H9 (cell line): Measurements from ENCODE around the gene TBC1D22A. TPM values are rescaled to one million over a fixed set of nuclear protein-coding genes. Genes with fewer than 3 reads are reported as not detected.

Experiments used
- DNase-seq: peaks from one replicate; pipeline ENCODE4 v3.0.0-alpha.2; 2017
- H2AFZ ChIP-seq: one replicate; pipeline ENCODE4 v1.6.1; 2013; ENCODE audit warnings: mild to moderate bottlenecking, low read length, control low read depth, moderate library complexity
- H2AK5ac ChIP-seq: 2 replicates; pipeline ENCODE4 v1.6.1; 2013; ENCODE audit warnings: low read length, control low read depth, mixed read lengths; ENCODE audit not compliant: insufficient read length
- H2BK120ac ChIP-seq: one replicate; pipeline ENCODE4 v1.6.1; 2013; ENCODE audit warnings: low read depth, mild to moderate bottlenecking, low read length, control low read depth, inconsistent platforms; ENCODE audit not compliant: poor library complexity, severe bottlenecking
- H2BK12ac ChIP-seq: 2 replicates; pipeline ENCODE4 v1.6.1; 2013; ENCODE audit warnings: low read length, control low read depth, mixed read lengths, low read depth; ENCODE audit not compliant: insufficient read length
- H2BK15ac ChIP-seq: 2 replicates; pipeline ENCODE4 v1.6.1; 2013; ENCODE audit warnings: low read depth, low read length, control low read depth
- H2BK20ac ChIP-seq: one replicate; pipeline ENCODE4 v1.6.1; 2013; ENCODE audit warnings: low read depth, mild to moderate bottlenecking, low read length, control low read depth, inconsistent platforms; ENCODE audit not compliant: poor library complexity, severe bottlenecking
- H2BK5ac ChIP-seq: 2 replicates; pipeline ENCODE4 v1.6.1; 2013; ENCODE audit warnings: low read length, control low read depth, mixed read lengths; ENCODE audit not compliant: insufficient read length
- H3K14ac ChIP-seq: 2 replicates; pipeline ENCODE4 v1.6.1; 2013; ENCODE audit warnings: low read length, control low read depth; ENCODE audit not compliant: insufficient read depth
- H3K18ac ChIP-seq: 2 replicates; pipeline ENCODE4 v1.6.1; 2013; ENCODE audit warnings: low read depth, mild to moderate bottlenecking, mixed read lengths, low read length, control low read depth; ENCODE audit not compliant: insufficient read length
- H3K23ac ChIP-seq: 2 replicates; pipeline ENCODE4 v1.6.1; 2013; ENCODE audit warnings: low read length, control low read depth, mixed read lengths, low read depth; ENCODE audit not compliant: insufficient read length
- H3K23me2 ChIP-seq: 2 replicates; pipeline ENCODE4 v1.6.1; 2013; ENCODE audit warnings: low read depth, mild to moderate bottlenecking, mixed read lengths, low read length, control low read depth; ENCODE audit not compliant: insufficient read length, poor library complexity, severe bottlenecking
- H3K27ac ChIP-seq: 2 replicates; pipeline ENCODE4 v1.5.1; 2013; ENCODE audit warnings: low read length, control low read depth, mixed read lengths, low read depth; ENCODE audit not compliant: insufficient read length
- H3K27me3 ChIP-seq: 2 replicates; pipeline ENCODE4 v1.6.1; 2013; ENCODE audit warnings: low read length, control low read depth, inconsistent platforms; ENCODE audit not compliant: insufficient read depth
- H3K4ac ChIP-seq: 2 replicates; pipeline ENCODE4 v1.6.1; 2013; ENCODE audit warnings: low read depth, mild to moderate bottlenecking, control low read depth, inconsistent platforms, low read length, moderate library complexity
- H3K4me1 ChIP-seq: 2 replicates; pipeline ENCODE4 v1.6.1; 2013; ENCODE audit warnings: low read length, control low read depth, inconsistent platforms; ENCODE audit not compliant: insufficient read depth
- H3K4me2 ChIP-seq: 2 replicates; pipeline ENCODE4 v1.6.1; 2013; ENCODE audit warnings: low read length, control low read depth, mixed read lengths; ENCODE audit not compliant: insufficient read length, insufficient read depth
- H3K56ac ChIP-seq: 2 replicates; pipeline ENCODE4 v1.6.1; 2013; ENCODE audit warnings: low read depth, mild to moderate bottlenecking, mixed read lengths, low read length, control low read depth; ENCODE audit not compliant: insufficient read length
- H3K79me1 ChIP-seq: 2 replicates; pipeline ENCODE4 v1.6.1; 2013; ENCODE audit warnings: low read depth, mild to moderate bottlenecking, moderate library complexity, low read length, control low read depth, inconsistent platforms; ENCODE audit not compliant: insufficient read depth, poor library complexity, severe bottlenecking
- H3K79me2 ChIP-seq: 2 replicates; pipeline ENCODE4 v1.6.1; 2013; ENCODE audit warnings: low read length, control low read depth, inconsistent platforms; ENCODE audit not compliant: insufficient read depth
- H3K9ac ChIP-seq: 2 replicates; pipeline ENCODE4 v1.6.1; 2013; ENCODE audit warnings: low read length, control low read depth, mixed read lengths; ENCODE audit not compliant: insufficient read length; ENCODE audit errors: extremely low read depth
- H3K9me3 ChIP-seq: one replicate; pipeline ENCODE4 v1.6.1; 2013; ENCODE audit warnings: low read depth, low read length, inconsistent platforms; ENCODE audit not compliant: control insufficient read depth
- H3T11ph ChIP-seq: one replicate; pipeline ENCODE4 v1.6.1; 2013; ENCODE audit warnings: mild to moderate bottlenecking, low read length, control low read depth, inconsistent platforms
- H4K20me1 ChIP-seq: one replicate; pipeline ENCODE4 v1.6.1; 2013; ENCODE audit not compliant: control insufficient read depth, insufficient read length, insufficient read depth
- H4K5ac ChIP-seq: 2 replicates; pipeline ENCODE4 v1.6.1; 2013; ENCODE audit warnings: low read depth, mild to moderate bottlenecking, mixed read lengths, low read length, control low read depth; ENCODE audit not compliant: insufficient read length
- H4K8ac ChIP-seq: replicated peaks from 2 replicates; pipeline ENCODE4 v1.6.1; 2013; ENCODE audit warnings: low read length, control low read depth, mixed read lengths, low read depth; ENCODE audit not compliant: insufficient read length
- H4K91ac ChIP-seq: 2 replicates; pipeline ENCODE4 v1.6.1; 2013; ENCODE audit warnings: low read depth, mild to moderate bottlenecking, moderate library complexity, mixed read lengths, low read length, control low read depth; ENCODE audit not compliant: insufficient read length
- H3K27ac Mint-ChIP-seq, 3 experiments: 2 replicates in 2 of 3; 3 replicates in 1 of 3; pipeline ENCODE4 v1.8.0; 2020 to 2021; ENCODE audit warnings: mixed read lengths in 3 of 3, mild to moderate bottlenecking in 1 of 3, moderate library complexity in 1 of 3
- H3K27me3 Mint-ChIP-seq: 2 replicates; pipeline ENCODE4 v1.8.0; 2021; ENCODE audit warnings: low read depth, mild to moderate bottlenecking, moderate library complexity, mixed read lengths
- H3K36me3 Mint-ChIP-seq, 3 experiments: 2 replicates in 2 of 3; 3 replicates in 1 of 3; pipeline ENCODE4 v1.8.0; 2020 to 2021; ENCODE audit warnings: low read depth in 3 of 3, mixed read lengths in 3 of 3; ENCODE audit not compliant: insufficient read depth in 1 of 3
- H3K4me1 Mint-ChIP-seq, 2 experiments: 2 replicates each; pipeline ENCODE4 v1.8.0; 2020; ENCODE audit warnings: mixed read lengths in 2 of 2
- H3K4me3 Mint-ChIP-seq, 2 experiments: 2 replicates in 1 of 2; 3 replicates in 1 of 2; pipeline ENCODE4 v1.8.0; 2020 to 2021; ENCODE audit warnings: mild to moderate bottlenecking in 2 of 2, mixed read lengths in 2 of 2, moderate library complexity in 1 of 2
- H3K9me3 Mint-ChIP-seq, 2 experiments: 2 replicates in 1 of 2; 3 replicates in 1 of 2; pipeline ENCODE4 v1.8.0; 2020; ENCODE audit warnings: mild to moderate bottlenecking in 2 of 2, mixed read lengths in 2 of 2, moderate library complexity in 1 of 2
- CTCF ChIP-seq: fragments of 200-600 bp; sonication (generic); conservative IDR thresholded peaks from 3 replicates; pipeline ENCODE4 v1.8.0; 2021; ENCODE audit warnings: antibody characterized with exemption, mild to moderate bottlenecking
- WGBS: extraction: QIAGEN DNeasy Blood & Tissue Kit; methylation state at CpG from one replicate; pipeline ENCODE4 v1.1.7; 2013; ENCODE audit warnings: missing lambda C conversion rate, low lambda C conversion rate, mixed read lengths; ENCODE audit not compliant: insufficient read length; ENCODE audit errors: extremely low coverage; 5-methylcytosine and 5-hydroxymethylcytosine counted together
- total RNA-seq: library from RNA; stranded (reverse); gene quantifications from 2 replicates; pipeline ENCODE4 v1.2.1, GENCODE V29; 2021

The TBC1D22A gene
- total RNA-seq, 1 experiment from 2014 or later, result 20.8 TPM

- no peaks in the 10 kb centered on the region for H3K4me1 ChIP-seq
- H2BK15ac ChIP-seq, result no peak overlapping the region
- no peak overlapping the region for H3K4me2 ChIP-seq
- H4K20me1 ChIP-seq, result peaks cover 2% of the 10 kb centered on the region
- H2BK20ac ChIP-seq, result no peak overlapping the region
- H3K4ac ChIP-seq, result no peak overlapping the region
- Mint-ChIP-seq H3K36me3 (peaks cover 0 to 20% (median 14%) of the 10 kb centered on the region in 3 experiments; a peak in 4 of 7 replicates), H3K9me3 (peaks cover 5 to 35% of the 10 kb centered on the region in 2 experiments; a peak in 3 of 5 replicates), H3K4me1 (no peaks in the 10 kb centered on the region), H3K27ac (peak overlapping the region in 1 of 3 experiments; percentile 91; a peak in 1 of 7 replicates), H3K4me3 (no peak overlapping the region), H3K27me3 (peaks cover 3% of the 10 kb centered on the region; the same call in 1 of the 2 replicates)
- no peak overlapping the region for H4K91ac ChIP-seq
- no peaks in the 10 kb centered on the region for H3K27me3 ChIP-seq
- no peak overlapping the region for H3K9ac ChIP-seq
- H2BK120ac ChIP-seq, result no peak overlapping the region
- no peak overlapping the region for H2BK12ac ChIP-seq
- H3K9me3 ChIP-seq, result no peaks in the 10 kb centered on the region
- H3K23ac ChIP-seq, result no peak overlapping the region
- WGBS, result no CpG with 5 or more reads among the region's 38 CpGs
- H3K18ac ChIP-seq, result no peak overlapping the region
- H3K79me2 ChIP-seq, result no peaks in the 10 kb centered on the region
- H4K8ac ChIP-seq, result no peak overlapping the region
- H2BK5ac ChIP-seq, result no peak overlapping the region
- no peak overlapping the region for H2AFZ ChIP-seq
- DNase-seq, result peak; percentile 19
- H3K27ac ChIP-seq, result no peak overlapping the region
- H3T11ph ChIP-seq, result no peak overlapping the region
- TF ChIP-seq CTCF, result no peak
- no peaks in the 10 kb centered on the region for H3K23me2 ChIP-seq
- H3K14ac ChIP-seq, result no peak overlapping the region
- H4K5ac ChIP-seq, result no peak overlapping the region
- H3K79me1 ChIP-seq, result no peaks in the 10 kb centered on the region
- H2AK5ac ChIP-seq, result no peak overlapping the region
- no peak overlapping the region for H3K56ac ChIP-seq
Measured at GRCh38 chr22:47175151-47176025, 412.9 kb downstream of the TBC1D22A start.
